Measurements from ENCODE around the gene DNAAF8. TPM values are rescaled to one million over a fixed set of nuclear protein-coding genes. Genes with fewer than 3 reads are reported as not detected.

Gene DNAAF8
- total and polyA plus RNA-seq, 8 donors: 0.23 to 1.0 (median 0.58) TPM

GRCh38 chr16:4752351-4753100 lies 18.2 kb downstream of the DNAAF8 start:
- H3K27ac ChIP-seq: no peak overlapping the region
- no peak for DNase-seq

GRCh38 chr16:4753227-4753626 lies 18.9 kb downstream of the DNAAF8 start:
- H3K4me1 ChIP-seq: no peaks in the 10 kb centered on the region
- no peaks in the 10 kb centered on the region for H3K27me3 ChIP-seq
- no peaks in the 10 kb centered on the region for H3K9me3 ChIP-seq
- no peak for ATAC-seq
- no peak for FAIRE-seq
- WGBS, 2 donors: 84 to 88% methylated on average over 11 of the region's 11 CpGs
- no peak overlapping the region for H3K27ac ChIP-seq
- intact Hi-C loops (cut with DNase I): no loop called here
- peaks cover 3 to 29% (median 8%) of the 10 kb centered on the region in 3 donors for H3K36me3 ChIP-seq
- H3K4me3 ChIP-seq: no peak overlapping the region
- no peak for TF ChIP-seq CTCF (IDR thresholded peaks at IDR 0.05)
- DNase-seq: no peak

More at GRCh38 chr16:4752351-4753100, 18.2 kb downstream of the DNAAF8 start:
- WGBS, 2 donors: 95 to 97% methylated on average over 42 to 44 of the region's 44 CpGs
- peaks cover 3 to 24% (median 8%) of the 10 kb centered on the region in 3 donors for H3K36me3 ChIP-seq
- H3K9me3 ChIP-seq: no peaks in the 10 kb centered on the region
- no peaks in the 10 kb centered on the region for H3K4me1 ChIP-seq
- intact Hi-C loops (cut with DNase I): no loop called here
- no peaks in the 10 kb centered on the region for H3K27me3 ChIP-seq
- no peak overlapping the region for H3K4me3 ChIP-seq
- ATAC-seq (no peak), FAIRE-seq (no peak)
- TF ChIP-seq CTCF (IDR thresholded peaks at IDR 0.05): no peak

- no peak for ATAC-seq
- intact Hi-C loops (cut with DNase I): no loop called here
These were observed 20.5 kb downstream of the DNAAF8 start for GRCh38 chr16:4754865-4755264.

GRCh38 chr16:4755687-4756086 lies 21.4 kb downstream of the DNAAF8 start:
- no peaks in the 10 kb centered on the region for H3K27me3 ChIP-seq
- no peak overlapping the region for H3K4me3 ChIP-seq
- TF ChIP-seq CTCF (IDR thresholded peaks at IDR 0.05): no peak
- DNase-seq (no peak), ATAC-seq (no peak), FAIRE-seq (no peak)
- H3K36me3 ChIP-seq: peaks cover 3 to 47% (median 18%) of the 10 kb centered on the region in 3 donors
- H3K4me1 ChIP-seq: no peaks in the 10 kb centered on the region
- H3K27ac ChIP-seq: no peak overlapping the region
- no peaks in the 10 kb centered on the region for H3K9me3 ChIP-seq
- 95 to 97% methylated on average over 6 of the region's 6 CpGs for WGBS, 2 donors
- intact Hi-C loops (cut with DNase I): no loop called here

More at GRCh38 chr16:4754865-4755264, 20.5 kb downstream of the DNAAF8 start:
- no peaks in the 10 kb centered on the region for H3K27me3 ChIP-seq
- no peaks in the 10 kb centered on the region for H3K9me3 ChIP-seq
- FAIRE-seq: no peak
- no peak overlapping the region for H3K4me3 ChIP-seq
- no peak for DNase-seq
- no peaks in the 10 kb centered on the region for H3K4me1 ChIP-seq
- WGBS, 2 donors: 95 to 97% methylated on average over 4 of the region's 4 CpGs
- no peak for TF ChIP-seq CTCF (IDR thresholded peaks at IDR 0.05)
- peaks cover 3 to 39% (median 11%) of the 10 kb centered on the region in 3 donors for H3K36me3 ChIP-seq
- no peak overlapping the region for H3K27ac ChIP-seq

Data from pancreas (tissue), 10 donors.